Measurements from ENCODE around the gene PRIMA1. TPM values are rescaled to one million over a fixed set of nuclear protein-coding genes. Genes with fewer than 3 reads are reported as not detected.

The PRIMA1 gene
- polyA plus RNA-seq, 1 experiment = not detected

GRCh38 chr14:93829839-93830481 lies 41.7 kb upstream of the PRIMA1 start:
- POLR2A ChIA-PET = no interaction called here
- H3K27me3 ChIP-seq (ENCODE audit: control insufficient read depth, insufficient read depth, low read length) = no peaks in the 10 kb centered on the region
- H3K27ac ChIP-seq (ENCODE audit: low read depth, low read length) = no peak overlapping the region
- no peak for DNase-seq (ENCODE audit: low read depth, low spot score)
- CTCF ChIA-PET = no interaction called here
- H3K9me3 ChIP-seq (ENCODE audit: control insufficient read depth, insufficient read depth, low read length) = peaks cover 3% of the 10 kb centered on the region; the same call in 1 of the 2 replicates
- TF ChIP-seq CTCF (IDR thresholded peaks at IDR 0.05; ENCODE audit: low read depth, low read length) = no peak
- no peak overlapping the region for H3K4me3 ChIP-seq (ENCODE audit: low read depth, low read length)

GRCh38 chr14:93825235-93825553 lies 36.9 kb upstream of the PRIMA1 start:
- H3K27ac ChIP-seq (ENCODE audit: low read depth, low read length) = no peak overlapping the region
- CTCF ChIA-PET = no interaction called here
- no peak for TF ChIP-seq CTCF (IDR thresholded peaks at IDR 0.05; ENCODE audit: low read depth, low read length)
- no peaks in the 10 kb centered on the region for H3K27me3 ChIP-seq (ENCODE audit: control insufficient read depth, insufficient read depth, low read length)
- H3K4me3 ChIP-seq (ENCODE audit: low read depth, low read length) = no peak overlapping the region
- no peak for DNase-seq (ENCODE audit: low read depth, low spot score)
- H3K9me3 ChIP-seq (ENCODE audit: control insufficient read depth, insufficient read depth, low read length) = peaks cover 12% of the 10 kb centered on the region; the same call in 1 of the 2 replicates
- POLR2A ChIA-PET = no interaction called here

GRCh38 chr14:93824518-93825234 lies 36.4 kb upstream of the PRIMA1 start:
- TF ChIP-seq CTCF (IDR thresholded peaks at IDR 0.05; ENCODE audit: low read depth, low read length) = no peak
- H3K4me3 ChIP-seq (ENCODE audit: low read depth, low read length) = no peak overlapping the region
- H3K9me3 ChIP-seq (ENCODE audit: control insufficient read depth, insufficient read depth, low read length) = peaks cover 12% of the 10 kb centered on the region; the same call in 1 of the 2 replicates
- CTCF ChIA-PET = no interaction called here
- no peaks in the 10 kb centered on the region for H3K27me3 ChIP-seq (ENCODE audit: control insufficient read depth, insufficient read depth, low read length)
- H3K27ac ChIP-seq (ENCODE audit: low read depth, low read length) = no peak overlapping the region
- DNase-seq (ENCODE audit: low read depth, low spot score) = no peak
- POLR2A ChIA-PET = no interaction called here

- no peaks in the 10 kb centered on the region for H3K27me3 ChIP-seq (ENCODE audit: control insufficient read depth, insufficient read depth, low read length)
- ChIA-PET CTCF (no interaction called here), POLR2A (no interaction called here)
- peaks cover 12% of the 10 kb centered on the region; the same call in 1 of the 2 replicates for H3K9me3 ChIP-seq (ENCODE audit: control insufficient read depth, insufficient read depth, low read length)
- no peak overlapping the region for H3K27ac ChIP-seq (ENCODE audit: low read depth, low read length)
- DNase-seq (ENCODE audit: low read depth, low spot score) = no peak
- no peak for TF ChIP-seq CTCF (IDR thresholded peaks at IDR 0.05; ENCODE audit: low read depth, low read length)
- no peak overlapping the region for H3K4me3 ChIP-seq (ENCODE audit: low read depth, low read length)
Measured at GRCh38 chr14:93824076-93824475, 35.8 kb upstream of the PRIMA1 start.

GRCh38 chr14:93821051-93821450 lies 32.8 kb upstream of the PRIMA1 start:
- H3K27me3 ChIP-seq (ENCODE audit: control insufficient read depth, insufficient read depth, low read length) = no peaks in the 10 kb centered on the region
- DNase-seq (ENCODE audit: low read depth, low spot score) = no peak
- H3K9me3 ChIP-seq (ENCODE audit: control insufficient read depth, insufficient read depth, low read length) = peaks cover 12% of the 10 kb centered on the region; the same call in 1 of the 2 replicates
- ChIA-PET POLR2A (no interaction called here), CTCF (no interaction called here)
- H3K4me3 ChIP-seq (ENCODE audit: low read depth, low read length) = no peak overlapping the region
- TF ChIP-seq CTCF (IDR thresholded peaks at IDR 0.05; ENCODE audit: low read depth, low read length) = no peak
- no peak overlapping the region for H3K27ac ChIP-seq (ENCODE audit: low read depth, low read length)

Data from AG04450 (cell line).